GM19328 (cell line): Measurements from ENCODE around the gene UBE2M.
A peak's percentile ranks its signal among the peaks of the same experiment; 100 is the strongest.

Source experiments
- ATAC-seq: cut with Tn5 transposase; IDR thresholded peaks from one replicate; pipeline ENCODE4 v1.9.1; 2021; ENCODE audit warnings: mild to moderate bottlenecking, moderate library complexity; ENCODE audit not compliant: unreplicated experiment

UBE2M gene

DNA sequence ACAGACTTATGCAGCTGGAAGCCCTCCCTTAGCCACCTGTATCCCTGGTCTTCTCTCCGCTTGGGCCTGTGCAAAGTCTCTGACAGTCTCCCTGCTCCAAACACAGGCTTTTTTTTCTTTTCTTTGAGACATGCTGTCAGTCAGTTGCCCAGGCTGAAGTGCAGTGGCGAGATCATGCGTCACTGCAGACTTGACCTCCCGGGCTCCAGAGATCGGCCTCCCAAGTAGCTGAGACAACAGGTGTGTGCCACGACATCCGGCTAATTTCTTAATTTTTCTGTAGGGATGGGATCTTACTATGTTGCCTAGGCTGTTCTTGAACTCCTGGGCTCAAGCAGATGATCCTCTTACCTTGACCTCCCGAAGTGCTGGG lies 13.2 kb upstream of the UBE2M start:
- no peak for ATAC-seq

DNA sequence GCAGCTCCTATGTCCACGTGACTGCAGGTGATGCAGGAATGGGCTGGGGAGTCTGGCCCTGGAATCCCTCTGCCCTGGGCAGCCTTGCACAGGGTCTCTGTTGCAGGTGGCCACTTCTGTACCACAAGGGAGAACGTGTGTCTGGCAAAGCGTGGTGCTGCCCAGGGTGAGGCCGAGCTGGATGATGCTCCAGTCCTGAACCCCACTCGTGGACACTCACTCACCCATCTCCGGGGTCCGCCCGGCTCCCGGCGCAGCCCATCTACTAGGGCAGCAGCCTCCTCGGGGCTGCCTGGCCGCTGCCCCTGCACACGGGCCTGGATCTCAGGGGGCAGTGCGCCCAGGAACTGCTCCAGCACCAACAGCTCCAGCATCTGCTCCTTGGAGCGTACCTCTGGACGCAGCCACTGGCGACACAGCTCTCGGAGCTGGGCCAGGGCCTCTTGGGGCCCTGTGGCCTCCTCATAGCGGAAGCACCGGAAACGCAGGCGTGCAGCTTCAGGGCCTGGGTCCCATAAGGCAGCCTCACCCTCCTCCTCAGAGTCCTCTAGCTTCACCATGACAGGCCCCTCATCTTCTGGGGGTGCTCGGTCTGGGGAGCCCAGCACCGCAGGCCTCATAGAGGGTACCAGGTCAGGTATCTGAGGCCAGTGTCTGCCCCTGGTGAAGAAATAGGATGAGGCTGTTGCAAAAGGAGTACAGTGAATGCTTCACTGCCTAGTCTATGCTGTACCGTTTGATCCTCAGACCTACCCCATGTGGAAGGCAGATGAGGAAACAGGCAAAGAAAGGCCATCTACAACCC lies 12.6 kb upstream of the UBE2M start:
- ATAC-seq: no peak

DNA sequence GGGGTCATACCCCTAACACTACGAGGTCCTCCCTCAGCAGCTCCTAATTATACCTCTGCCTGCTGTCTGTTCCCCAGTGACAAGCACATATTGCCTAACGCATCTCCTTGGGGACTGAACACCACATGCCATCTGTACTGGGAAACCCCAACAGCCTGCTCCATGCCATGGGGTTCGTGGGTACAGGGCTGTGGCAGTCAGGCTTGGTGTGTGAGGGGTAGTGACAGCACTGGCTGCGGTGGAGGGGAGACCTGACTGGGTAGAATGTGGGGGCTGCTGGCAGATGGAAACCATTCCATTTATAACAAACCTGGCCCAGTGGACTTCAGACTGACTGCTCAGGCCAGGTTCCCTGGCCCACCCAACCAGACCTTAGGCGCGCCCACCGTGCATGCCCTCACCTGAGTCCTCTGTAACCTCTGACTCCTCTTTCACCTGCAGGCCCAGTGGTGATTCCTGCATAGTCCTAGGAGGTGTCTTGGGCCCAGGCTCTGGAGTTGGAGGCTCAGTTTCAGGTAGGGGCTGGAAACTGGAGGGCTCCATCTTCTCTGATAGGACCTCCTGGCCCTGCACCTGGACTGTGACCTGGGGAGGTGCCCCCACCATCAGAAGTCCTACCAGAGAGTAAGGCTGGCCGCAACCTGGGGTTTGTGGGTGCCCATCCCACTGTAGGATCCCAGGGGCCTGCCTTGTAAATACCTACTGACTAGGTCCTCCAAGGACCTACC lies 11.7 kb upstream of the UBE2M start:
- ATAC-seq: no peak

DNA sequence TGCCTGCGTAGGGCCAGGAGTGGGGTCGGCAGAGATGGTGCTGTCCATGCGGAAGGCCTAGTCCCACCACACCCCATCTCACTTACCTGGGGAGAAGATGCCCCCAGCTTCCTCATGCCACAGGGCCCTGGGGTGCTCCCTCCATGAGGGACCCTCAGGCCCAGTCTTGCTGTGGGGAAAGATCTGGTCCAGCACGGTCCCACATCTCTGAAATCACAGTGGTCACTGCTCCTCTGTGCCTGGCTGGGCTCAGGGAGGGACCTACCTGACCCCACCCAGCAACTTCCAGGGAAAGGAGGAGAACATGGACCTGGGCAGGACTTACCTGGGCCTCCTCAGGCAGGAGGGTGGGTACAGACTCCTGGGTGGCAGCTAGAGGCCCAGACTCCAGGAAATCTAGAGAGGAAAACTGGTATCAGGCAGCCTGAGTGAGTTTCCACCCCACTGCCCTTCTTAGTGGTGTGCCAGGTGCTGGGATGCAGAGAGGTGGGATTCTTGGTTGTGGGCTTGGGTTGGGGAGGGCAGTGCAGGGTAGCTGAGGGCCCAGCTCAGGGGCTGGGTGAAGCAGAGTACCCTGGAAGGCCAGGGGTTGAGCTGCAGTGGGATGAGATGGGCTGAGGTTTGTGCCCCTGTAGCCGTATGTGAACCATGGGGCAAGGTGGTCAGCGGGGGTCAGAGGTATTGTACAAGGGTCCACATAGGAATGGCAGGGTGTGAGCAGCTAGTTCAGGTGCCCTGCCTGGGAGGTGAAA lies 11.0 kb upstream of the UBE2M start:
- no peak for ATAC-seq

DNA sequence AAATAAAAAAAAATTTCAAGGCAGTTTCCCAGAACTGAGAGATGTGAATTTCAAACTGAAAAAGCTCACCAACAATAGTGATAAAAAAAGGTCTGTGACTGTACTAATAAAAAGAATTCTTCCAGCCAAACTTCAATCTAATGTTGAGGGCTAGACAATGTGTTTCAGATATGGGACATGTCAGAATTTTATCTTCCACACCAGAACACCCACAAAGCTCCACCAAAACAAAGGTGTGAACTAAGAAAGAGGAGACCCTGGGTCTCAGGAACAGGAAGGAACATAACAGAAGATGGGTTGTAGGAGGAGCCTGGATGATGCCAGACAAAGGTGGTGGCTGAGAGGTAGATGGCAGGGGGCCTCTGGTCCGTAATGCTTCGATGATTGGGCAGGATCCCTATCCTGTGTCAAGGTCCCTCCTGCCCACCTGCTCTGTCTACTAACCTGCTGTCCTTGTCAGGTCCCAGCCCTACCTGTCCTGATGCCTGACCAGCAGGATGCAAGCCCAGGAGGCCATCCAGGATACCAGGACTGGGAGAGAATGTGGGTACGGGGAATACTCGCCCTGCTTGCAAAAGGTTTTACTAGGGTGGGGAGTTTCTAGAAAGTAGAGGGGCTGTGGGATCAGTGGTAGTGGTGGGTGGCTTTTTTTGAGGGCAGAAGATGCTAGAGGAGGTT lies 10.2 kb upstream of the UBE2M start:
- ATAC-seq: no peak

DNA sequence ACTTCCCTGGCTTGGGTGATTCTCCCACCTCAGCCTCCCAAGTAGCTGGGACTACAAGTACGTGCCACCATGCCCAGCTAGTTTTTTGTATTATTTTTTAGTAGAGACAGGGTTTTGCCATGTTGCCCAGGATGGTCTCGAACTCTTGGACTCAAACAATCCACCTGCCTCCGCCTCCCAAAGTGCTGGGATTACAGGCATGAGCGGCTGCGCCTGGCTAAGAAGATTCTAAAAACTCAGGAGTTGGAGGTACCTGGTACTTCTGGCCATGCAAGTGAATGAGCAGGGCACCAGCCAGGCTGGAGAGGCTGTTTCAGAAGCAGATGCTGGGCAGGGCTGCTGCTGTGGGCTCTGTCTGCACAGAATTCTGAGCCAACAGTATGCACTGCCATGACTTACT lies 8.6 kb upstream of the UBE2M start:
- ATAC-seq: no peak

DNA sequence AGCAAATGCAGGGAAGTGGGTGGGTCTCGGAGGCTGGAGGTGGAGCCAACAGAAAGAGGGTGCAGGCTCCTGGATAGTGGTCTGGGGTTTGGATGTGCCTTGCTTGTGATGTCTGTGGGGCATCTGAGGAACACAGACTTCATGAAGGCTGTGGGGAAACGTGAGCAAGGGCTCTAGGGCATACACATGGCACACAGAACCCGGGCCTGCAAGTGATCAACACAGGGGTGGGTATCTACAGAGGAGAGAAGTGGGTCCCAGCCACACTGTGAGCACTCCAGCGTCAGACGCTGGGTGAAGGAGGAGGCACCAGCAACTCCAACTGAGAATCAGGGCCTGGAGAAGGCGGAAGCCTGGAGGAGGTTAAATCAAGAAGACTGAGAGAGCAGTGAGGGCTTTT lies 5.4 kb upstream of the UBE2M start:
- no peak for ATAC-seq

DNA sequence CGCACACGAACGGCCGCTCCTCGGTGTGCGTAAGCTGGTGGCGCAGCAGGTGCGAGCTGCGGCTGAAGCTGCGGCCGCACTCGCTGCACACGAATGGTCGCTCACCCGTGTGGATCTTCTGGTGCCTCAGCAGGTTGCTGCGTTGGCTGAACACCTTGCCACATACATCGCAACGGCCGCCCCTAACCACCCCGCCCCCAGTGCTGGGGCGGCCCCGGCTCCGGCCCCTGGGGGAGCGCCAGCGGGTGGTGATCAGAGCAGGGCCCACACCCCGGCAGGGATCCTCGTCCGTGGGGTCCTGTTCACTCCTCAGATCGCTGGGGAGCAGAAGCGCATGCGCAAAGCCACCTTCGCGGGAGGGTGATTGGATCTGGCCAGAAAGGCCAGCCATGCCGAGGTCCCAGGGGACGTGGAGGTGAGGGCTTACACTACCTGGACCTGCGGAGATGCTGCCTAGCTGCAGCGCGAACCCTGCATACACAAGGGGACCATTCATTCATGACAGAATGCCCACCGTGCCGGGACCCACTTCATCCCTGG lies 4.7 kb upstream of the UBE2M start:
- no peak for ATAC-seq

DNA sequence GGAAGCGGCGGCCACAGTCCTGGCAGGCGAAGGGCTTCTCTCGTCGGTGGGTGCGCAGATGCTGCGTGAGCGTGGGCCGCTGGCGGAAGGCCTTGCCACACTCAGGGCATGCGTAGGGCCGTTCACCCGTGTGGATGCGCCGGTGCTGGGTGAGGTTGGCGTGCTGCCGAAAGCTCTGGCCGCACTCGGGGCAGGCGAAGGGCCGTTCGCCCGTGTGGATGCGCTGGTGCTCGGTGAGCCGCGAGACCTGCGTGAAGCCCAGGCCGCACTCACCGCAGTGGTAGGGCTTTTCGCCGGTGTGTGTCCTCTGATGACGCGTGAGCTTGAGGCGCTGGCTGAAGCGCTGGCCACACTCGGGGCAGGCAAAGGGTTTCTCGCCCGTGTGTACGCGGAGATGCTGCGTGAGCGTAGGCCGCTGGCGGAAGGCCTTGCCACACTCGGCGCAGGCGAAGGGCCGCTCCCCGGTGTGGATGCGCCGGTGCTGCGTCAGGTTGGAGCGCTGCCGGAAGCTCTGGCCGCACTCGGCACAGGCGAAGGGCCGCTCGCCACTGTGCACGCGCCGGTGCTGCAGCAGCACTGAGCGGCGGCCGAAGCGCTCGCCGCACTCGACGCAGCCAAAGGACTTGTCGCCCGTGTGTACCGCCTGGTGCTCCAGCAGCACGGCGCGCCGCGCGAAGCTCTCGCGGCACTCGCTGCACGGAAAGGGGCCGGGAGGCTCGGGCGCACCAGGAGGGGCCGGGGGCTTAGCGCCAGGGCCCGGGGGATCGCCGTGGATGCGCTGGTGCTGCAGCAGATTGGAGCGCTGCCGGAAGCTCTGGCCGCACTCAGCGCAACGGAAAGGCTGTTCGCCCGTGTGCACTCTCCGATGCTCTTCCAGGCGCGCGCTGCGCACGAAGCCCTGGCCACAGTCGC lies 4.0 kb upstream of the UBE2M start:
- ATAC-seq: no peak

DNA sequence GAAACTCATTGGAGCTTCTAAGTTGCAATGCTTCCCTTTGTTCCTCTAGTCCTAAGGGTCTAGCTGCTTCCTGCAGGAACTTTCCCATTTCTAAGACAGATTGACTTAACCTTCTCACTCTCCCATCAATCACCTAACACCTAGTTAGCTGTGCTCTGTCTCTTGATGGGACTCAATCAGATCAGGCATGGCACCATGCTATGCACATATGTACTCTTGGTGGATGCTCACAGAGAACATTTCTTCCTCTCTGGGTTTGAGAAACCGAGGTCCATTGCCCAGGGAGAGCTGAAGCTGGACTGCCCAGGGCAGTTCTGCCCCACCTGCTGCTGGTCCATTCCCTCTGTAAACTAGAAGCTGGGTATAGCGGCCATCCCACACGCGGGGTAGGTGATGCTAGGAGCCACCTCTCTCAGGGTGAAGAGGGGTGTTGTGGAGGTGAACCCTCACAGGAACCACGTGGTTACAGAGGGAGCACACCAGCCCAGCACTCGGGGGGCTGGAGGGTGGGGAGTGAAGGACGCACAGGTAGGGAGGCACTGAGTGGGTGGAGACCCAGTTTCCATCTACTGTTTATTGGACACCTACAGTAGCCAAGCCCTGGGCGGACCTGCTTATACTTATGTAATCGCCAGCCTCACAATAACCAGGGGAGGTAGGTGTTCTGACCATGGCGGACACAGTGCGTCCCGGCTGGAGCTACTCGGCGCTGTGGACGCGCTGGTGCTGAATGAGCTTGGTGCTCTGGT lies 3.1 kb upstream of the UBE2M start:
- no peak for ATAC-seq

DNA sequence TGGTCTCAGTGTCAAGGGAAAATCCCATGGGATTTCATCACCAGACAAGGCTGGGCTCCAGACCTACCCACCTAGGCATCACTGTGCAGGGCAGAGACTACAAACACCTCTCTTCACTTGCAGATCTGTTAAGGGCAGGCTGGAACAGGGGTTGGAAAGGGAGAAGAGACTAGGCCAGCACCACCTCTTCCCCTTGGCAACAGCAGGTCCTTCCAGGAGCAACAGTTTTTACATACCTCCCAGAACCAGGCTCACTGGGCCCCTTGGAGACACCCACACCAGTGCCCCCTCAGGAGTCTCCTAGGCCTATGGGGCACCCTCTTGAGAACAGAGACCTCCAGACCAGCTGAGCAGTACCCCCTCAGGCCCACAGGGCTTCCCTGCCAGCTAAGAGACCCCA lies 2.5 kb upstream of the UBE2M start:
- ATAC-seq: no peak

DNA sequence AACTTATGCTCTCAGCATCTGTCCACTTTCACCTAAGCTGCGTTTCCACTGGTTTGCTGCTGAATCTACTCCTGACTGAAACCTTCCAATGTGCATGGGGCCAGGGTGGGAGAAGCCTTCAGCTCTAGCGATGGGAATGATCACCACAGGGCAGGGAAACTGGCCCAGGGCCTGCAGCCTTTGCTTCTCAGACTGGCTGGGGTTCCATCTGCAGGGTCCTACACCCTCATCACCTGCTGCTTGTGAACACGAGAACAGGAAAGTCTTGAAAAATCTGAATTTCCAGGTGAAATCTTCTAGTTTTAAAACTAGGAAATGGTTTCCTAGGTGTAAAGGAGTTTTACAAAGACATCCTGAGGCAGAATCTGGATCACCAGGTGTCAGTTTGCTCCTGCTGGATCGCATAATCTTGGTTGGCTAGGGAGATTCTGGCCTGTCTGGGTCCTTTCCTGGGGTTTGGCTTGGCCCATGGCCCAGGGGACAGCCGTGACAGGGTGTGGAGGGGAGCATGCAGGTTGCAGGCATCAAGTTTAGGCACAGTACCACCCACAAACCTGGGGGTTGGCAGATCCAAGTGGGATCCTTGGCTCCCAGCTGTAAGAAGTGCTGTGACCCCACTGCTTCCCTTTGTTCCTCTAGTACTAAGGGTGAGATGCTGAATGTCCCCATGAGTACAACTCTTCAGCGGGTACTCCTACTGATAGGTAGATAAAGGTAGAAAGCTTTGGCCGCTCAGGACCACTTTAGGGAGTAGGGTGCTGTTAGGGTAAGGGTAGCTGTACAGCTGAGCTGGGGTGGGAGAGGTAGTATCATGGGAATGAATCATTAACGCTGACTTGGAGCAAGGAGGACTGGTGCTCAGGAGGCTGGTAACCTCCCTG lies 1.8 kb upstream of the UBE2M start:
- ATAC-seq: no peak

DNA sequence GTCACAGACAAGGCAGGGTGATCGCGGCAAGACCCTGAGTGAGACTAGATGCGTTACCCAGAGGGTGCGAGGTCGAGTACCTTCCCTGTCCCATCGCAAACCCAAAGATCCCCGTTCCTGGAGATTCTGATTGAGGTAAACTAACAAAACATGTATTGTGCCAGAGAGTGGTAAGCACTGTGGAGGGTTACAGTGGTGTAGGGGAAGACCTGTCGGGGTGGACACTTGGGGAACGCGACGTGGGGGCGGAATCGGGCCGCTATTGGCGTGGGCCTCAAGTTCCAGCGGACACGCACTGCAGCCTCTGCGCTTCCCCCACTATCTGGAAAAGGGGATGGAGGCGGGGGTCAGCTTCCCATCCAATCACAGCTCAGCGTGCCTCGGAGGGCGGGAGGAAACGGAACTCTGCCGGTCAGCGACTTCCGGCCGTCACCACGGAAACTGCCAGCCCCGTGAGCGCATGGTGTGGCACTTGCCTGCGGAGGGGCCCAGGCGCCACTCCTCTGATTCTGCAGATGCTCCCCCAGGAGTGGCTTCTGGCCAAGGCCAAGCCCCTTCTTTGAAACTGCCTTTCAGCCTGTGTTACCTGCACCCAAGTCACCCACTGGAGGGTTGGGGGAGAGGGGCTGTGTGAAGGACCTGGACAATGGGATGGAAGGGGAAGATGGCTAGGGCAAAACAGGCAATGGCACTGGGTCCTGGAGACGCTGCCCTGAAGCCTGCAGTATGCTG lies 1.0 kb upstream of the UBE2M start:
- ATAC-seq: no peak

DNA sequence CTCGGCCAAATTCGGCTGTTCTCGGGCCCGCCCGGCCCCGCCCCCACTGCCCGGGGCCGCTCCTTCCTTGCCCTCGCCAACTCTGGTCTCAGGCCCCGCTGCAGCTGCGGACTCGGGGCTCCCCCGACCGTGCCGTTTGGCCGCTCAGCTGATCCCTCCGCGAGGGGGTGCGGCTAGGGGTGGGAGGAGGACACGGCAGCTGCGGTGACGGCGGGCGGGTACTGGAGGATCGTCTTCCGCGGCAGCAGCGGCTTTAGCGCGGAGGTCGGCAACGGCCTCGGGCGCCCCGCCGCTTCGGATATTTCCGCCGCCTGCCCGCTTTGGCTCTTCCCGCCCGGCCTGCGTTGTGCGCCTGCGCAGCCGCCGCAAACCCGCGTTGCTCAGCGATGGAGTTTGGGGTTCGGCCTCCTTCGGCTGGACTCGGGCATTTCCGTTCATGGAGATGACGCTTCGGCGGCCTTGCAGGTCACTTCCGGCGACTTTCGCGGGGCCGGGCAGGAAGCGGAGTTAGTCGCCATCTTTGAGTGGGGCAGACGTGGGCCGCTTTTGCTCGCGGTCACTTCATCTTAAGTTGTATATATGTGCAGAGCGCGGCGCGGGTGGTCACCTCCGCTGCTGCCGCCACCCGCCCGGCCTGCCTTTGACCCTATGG lies 338 bp upstream of the UBE2M start:
- ATAC-seq: peak; percentile 57

DNA sequence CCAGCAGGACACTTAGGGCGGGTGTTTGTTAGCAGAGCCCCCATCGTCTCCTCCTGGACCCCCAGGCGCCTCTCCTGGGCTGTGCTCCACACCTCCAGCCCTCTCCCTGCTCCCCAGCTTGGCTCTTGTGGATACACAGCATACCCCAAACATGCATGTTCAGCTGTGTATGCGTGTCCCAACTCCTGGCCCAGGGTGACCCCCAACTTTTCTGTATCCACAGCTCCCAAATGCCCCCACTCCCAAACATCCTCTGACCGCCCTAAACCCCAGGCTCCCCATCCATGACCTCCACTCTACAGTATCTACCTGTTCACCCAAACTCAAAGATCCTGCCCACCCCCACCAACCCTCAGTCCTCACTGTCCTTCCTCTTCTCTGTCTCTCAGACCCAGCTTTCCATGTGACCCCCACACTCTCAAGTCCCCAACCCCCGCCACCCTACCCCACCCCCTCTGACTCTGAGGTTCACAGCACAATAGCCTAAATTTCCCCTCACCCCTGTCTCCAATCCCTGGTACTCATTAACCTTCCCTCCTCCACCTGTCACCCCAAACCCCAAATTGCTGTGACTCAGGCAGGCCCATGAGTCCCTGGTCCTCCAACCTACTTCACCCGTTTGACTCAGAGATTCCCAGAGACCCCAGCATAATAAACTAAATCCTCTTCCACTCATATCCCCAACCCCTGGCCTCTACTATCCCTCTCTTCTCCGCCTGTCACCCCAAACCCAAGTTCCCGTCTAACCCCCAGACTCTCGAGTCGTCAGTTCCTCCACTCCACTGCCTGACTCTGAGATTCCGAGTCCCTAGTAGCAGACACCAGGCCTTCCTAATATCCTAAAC lies 968 bp downstream of the UBE2M start:
- ATAC-seq: no peak

DNA sequence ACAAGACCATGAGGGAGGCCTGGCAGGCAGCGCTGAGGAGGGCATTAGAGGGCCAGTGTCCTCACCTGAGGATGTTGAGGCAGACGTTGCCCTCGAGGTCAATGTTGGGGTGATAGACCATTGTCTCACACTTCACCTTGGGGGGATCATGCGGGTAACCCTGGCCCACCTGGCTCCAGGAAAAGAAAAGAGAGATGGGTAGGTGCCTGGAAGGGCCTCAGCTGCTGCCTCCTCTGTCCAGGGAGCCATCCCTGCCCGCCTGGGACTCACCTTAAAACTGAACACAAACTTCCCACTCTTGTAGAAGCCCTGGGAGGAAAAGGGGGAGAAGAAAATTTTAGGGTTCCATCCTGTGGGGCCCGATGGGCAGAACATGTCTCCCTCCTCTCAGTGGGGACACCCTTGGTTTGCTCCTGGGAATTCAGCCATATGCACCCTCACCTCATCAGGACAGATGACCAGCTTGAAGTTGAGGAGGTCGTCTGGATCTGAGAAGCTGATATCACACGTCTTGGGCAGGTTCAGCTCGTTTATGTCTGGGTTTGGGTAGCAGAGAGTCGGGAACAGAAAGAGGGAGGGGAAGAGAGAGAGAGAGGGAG lies 1.7 kb downstream of the UBE2M start:
- no peak for ATAC-seq
